ENCODE measurements around the gene DICER1.

DNA sequence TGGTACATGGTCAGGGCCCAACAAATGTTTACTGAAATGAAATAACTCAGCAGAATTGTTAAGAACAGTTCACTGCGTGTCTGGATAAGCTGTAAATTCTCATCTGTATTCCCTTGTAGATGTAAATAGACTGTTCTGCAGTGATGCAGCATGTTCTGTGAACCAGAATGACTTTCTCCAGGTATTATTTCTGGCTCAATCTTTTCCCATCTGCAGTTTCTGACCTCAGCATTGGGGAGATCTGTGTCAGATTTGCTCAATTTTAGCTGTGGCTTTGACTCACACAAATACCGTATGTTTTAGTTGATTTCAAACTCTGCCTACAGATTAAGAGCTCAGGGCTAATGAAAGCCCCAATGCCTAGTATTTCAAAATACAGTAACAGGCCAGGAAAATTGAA lies 49.2 kb upstream of the DICER1 start:
- no peak for TF ChIP-seq POLR2AphosphoS5 (IDR thresholded peaks at IDR 0.05)
- TF ChIP-seq, protein P1, sequence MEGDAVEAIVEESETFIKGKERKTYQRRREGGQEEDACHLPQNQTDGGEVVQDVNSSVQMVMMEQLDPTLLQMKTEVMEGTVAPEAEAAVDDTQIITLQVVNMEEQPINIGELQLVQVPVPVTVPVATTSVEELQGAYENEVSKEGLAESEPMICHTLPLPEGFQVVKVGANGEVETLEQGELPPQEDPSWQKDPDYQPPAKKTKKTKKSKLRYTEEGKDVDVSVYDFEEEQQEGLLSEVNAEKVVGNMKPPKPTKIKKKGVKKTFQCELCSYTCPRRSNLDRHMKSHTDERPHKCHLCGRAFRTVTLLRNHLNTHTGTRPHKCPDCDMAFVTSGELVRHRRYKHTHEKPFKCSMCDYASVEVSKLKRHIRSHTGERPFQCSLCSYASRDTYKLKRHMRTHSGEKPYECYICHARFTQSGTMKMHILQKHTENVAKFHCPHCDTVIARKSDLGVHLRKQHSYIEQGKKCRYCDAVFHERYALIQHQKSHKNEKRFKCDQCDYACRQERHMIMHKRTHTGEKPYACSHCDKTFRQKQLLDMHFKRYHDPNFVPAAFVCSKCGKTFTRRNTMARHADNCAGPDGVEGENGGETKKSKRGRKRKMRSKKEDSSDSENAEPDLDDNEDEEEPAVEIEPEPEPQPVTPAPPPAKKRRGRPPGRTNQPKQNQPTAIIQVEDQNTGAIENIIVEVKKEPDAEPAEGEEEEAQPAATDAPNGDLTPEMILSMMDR (IDR thresholded peaks at IDR 0.05): no peak
